ENCODE results near the gene CBR3.

- no peak for TF ChIP-seq CTCF (IDR thresholded peaks at IDR 0.05)
- no peak for TF ChIP-seq EZH2 (IDR thresholded peaks at IDR 0.05; ENCODE audit: borderline replicate concordance, insufficient read depth, low read depth, low read length, poor library complexity, severe bottlenecking)
Measured at GRCh38 chr21:36132696-36133095, 2.2 kb upstream of the CBR3 start.
